Measurements from ENCODE around the gene SLC29A2.

The SLC29A2 gene

GRCh38 chr11:66346476-66347424, 24.8 kb downstream of the SLC29A2 start (continued):
- no peak for TF ChIP-seq CSRNP3 (CRISPR knock-in tag; IDR thresholded peaks at IDR 0.05)
- no peak for TF ChIP-seq ARNTL (CRISPR knock-in tag; IDR thresholded peaks at IDR 0.05; ENCODE audit: borderline replicate concordance, low read depth)
- TF ChIP-seq PPARA (CRISPR knock-in tag; IDR thresholded peaks at IDR 0.05; ENCODE audit: borderline replicate concordance): no peak

- peak; percentile 9 for ATAC-seq
- TF ChIP-seq, protein P1, sequence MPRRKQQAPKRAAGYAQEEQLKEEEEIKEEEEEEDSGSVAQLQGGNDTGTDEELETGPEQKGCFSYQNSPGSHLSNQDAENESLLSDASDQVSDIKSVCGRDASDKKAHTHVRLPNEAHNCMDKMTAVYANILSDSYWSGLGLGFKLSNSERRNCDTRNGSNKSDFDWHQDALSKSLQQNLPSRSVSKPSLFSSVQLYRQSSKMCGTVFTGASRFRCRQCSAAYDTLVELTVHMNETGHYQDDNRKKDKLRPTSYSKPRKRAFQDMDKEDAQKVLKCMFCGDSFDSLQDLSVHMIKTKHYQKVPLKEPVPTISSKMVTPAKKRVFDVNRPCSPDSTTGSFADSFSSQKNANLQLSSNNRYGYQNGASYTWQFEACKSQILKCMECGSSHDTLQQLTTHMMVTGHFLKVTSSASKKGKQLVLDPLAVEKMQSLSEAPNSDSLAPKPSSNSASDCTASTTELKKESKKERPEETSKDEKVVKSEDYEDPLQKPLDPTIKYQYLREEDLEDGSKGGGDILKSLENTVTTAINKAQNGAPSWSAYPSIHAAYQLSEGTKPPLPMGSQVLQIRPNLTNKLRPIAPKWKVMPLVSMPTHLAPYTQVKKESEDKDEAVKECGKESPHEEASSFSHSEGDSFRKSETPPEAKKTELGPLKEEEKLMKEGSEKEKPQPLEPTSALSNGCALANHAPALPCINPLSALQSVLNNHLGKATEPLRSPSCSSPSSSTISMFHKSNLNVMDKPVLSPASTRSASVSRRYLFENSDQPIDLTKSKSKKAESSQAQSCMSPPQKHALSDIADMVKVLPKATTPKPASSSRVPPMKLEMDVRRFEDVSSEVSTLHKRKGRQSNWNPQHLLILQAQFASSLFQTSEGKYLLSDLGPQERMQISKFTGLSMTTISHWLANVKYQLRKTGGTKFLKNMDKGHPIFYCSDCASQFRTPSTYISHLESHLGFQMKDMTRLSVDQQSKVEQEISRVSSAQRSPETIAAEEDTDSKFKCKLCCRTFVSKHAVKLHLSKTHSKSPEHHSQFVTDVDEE (CRISPR knock-in tag; IDR thresholded peaks at IDR 0.05): no peak
- TF ChIP-seq CSRNP3 (CRISPR knock-in tag; IDR thresholded peaks at IDR 0.05) (no peak), ZC3H10 (CRISPR knock-in tag; IDR thresholded peaks at IDR 0.05) (no peak), PPARA (CRISPR knock-in tag; IDR thresholded peaks at IDR 0.05; ENCODE audit: borderline replicate concordance) (no peak), CREB5 (CRISPR knock-in tag; IDR thresholded peaks at IDR 0.05; ENCODE audit: low read depth) (no peak), TCF4 (CRISPR knock-in tag; IDR thresholded peaks at IDR 0.05; ENCODE audit: borderline replicate concordance) (no peak), RARB (CRISPR knock-in tag; IDR thresholded peaks at IDR 0.05) (no peak), ZFP3 (CRISPR knock-in tag; IDR thresholded peaks at IDR 0.05) (no peak), OSR1 (CRISPR knock-in tag; IDR thresholded peaks at IDR 0.05) (no peak), ZNF70 (CRISPR knock-in tag; IDR thresholded peaks at IDR 0.05) (no peak), ZNF565 (CRISPR knock-in tag; conservative IDR thresholded peaks at IDR 0.05; ENCODE audit: low read depth) (no peak), ZFP30 (CRISPR knock-in tag; IDR thresholded peaks at IDR 0.05) (no peak), ESRRG (CRISPR knock-in tag; IDR thresholded peaks at IDR 0.05) (no peak), TOX (CRISPR knock-in tag; IDR thresholded peaks at IDR 0.05; ENCODE audit: borderline replicate concordance) (no peak), ARNTL (CRISPR knock-in tag; IDR thresholded peaks at IDR 0.05; ENCODE audit: borderline replicate concordance, low read depth) (no peak), GLIS3 (CRISPR knock-in tag; IDR thresholded peaks at IDR 0.05) (no peak), ISL1 (CRISPR knock-in tag; IDR thresholded peaks at IDR 0.05) (no peak)
- TF ChIP-seq, protein P2, sequence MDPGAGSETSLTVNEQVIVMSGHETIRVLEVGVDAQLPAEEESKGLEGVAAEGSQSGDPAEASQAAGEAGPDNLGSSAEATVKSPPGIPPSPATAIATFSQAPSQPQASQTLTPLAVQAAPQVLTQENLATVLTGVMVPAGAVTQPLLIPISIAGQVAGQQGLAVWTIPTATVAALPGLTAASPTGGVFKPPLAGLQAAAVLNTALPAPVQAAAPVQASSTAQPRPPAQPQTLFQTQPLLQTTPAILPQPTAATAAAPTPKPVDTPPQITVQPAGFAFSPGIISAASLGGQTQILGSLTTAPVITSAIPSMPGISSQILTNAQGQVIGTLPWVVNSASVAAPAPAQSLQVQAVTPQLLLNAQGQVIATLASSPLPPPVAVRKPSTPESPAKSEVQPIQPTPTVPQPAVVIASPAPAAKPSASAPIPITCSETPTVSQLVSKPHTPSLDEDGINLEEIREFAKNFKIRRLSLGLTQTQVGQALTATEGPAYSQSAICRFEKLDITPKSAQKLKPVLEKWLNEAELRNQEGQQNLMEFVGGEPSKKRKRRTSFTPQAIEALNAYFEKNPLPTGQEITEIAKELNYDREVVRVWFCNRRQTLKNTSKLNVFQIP (CRISPR knock-in tag; IDR thresholded peaks at IDR 0.05; ENCODE audit: borderline replicate concordance, low read depth): no peak
- TF ChIP-seq, protein P3, sequence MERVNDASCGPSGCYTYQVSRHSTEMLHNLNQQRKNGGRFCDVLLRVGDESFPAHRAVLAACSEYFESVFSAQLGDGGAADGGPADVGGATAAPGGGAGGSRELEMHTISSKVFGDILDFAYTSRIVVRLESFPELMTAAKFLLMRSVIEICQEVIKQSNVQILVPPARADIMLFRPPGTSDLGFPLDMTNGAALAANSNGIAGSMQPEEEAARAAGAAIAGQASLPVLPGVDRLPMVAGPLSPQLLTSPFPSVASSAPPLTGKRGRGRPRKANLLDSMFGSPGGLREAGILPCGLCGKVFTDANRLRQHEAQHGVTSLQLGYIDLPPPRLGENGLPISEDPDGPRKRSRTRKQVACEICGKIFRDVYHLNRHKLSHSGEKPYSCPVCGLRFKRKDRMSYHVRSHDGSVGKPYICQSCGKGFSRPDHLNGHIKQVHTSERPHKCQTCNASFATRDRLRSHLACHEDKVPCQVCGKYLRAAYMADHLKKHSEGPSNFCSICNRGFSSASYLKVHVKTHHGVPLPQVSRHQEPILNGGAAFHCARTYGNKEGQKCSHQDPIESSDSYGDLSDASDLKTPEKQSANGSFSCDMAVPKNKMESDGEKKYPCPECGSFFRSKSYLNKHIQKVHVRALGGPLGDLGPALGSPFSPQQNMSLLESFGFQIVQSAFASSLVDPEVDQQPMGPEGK (CRISPR knock-in tag; IDR thresholded peaks at IDR 0.05; ENCODE audit: borderline replicate concordance): no peak
These were observed 26.3 kb downstream of the SLC29A2 start for GRCh38 chr11:66345316-66345649.
